ENCODE data around the gene EPHX1.
A peak's percentile ranks its signal among the peaks of the same experiment; 100 is the strongest.

The EPHX1 gene

DNA sequence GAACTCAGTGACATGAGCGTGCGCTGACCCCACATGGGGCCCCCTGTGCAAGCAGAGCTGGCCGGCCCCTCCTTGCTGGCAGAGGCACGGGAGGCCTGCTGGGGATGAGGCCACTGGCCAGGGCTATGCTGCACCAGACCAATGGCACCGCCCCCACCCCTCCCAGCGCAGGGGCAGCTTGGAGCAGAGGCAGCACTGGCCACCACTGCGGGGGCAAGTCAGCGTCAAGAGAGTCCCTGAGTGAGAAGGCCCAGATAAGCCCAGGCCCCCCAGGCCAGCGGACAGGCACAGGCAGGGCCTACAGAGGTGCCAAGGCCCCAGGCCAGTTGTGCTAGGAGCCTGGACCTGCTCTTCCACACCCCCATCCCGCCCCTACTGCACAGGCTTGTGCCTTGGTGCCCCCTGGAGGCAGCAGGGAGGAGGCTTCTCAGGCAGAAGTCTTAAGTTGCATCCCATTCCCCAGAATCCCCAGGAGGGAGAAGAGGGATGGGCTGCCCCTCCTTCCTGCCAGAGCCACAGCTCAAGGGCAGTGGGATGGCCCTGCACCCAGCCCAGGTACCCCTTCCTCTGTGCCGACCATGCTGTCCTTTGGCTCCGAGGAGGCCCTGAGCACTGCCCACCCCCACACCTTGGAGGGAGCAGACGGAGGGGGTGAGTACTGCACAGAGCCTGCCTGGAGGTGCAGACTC is 35.8 kb downstream of the EPHX1 start:
- no peaks in the 10 kb centered on the region for H3K9me3 ChIP-seq (ENCODE audit: control insufficient read depth in 1 of 2, low read length in 2 of 2)
- no peak overlapping the region for H3K27ac ChIP-seq (ENCODE audit: low read length)
- H3K4me1 ChIP-seq (ENCODE audit: control insufficient read depth in 1 of 2, insufficient read depth in 2 of 2, low read length in 2 of 2): peaks cover 6 to 11% of the 10 kb centered on the region in 2 donors
- peaks cover 59% of the 10 kb centered on the region in 2 donors for H3K36me3 ChIP-seq (ENCODE audit: control insufficient read depth in 1 of 2, insufficient read depth in 2 of 2, low read length in 2 of 2)
- no peak overlapping the region for H3K4me3 ChIP-seq (ENCODE audit: low read depth in 1 of 2, low read length in 2 of 2)
- H3K27me3 ChIP-seq (ENCODE audit: low read depth, low read length): no peaks in the 10 kb centered on the region

DNA sequence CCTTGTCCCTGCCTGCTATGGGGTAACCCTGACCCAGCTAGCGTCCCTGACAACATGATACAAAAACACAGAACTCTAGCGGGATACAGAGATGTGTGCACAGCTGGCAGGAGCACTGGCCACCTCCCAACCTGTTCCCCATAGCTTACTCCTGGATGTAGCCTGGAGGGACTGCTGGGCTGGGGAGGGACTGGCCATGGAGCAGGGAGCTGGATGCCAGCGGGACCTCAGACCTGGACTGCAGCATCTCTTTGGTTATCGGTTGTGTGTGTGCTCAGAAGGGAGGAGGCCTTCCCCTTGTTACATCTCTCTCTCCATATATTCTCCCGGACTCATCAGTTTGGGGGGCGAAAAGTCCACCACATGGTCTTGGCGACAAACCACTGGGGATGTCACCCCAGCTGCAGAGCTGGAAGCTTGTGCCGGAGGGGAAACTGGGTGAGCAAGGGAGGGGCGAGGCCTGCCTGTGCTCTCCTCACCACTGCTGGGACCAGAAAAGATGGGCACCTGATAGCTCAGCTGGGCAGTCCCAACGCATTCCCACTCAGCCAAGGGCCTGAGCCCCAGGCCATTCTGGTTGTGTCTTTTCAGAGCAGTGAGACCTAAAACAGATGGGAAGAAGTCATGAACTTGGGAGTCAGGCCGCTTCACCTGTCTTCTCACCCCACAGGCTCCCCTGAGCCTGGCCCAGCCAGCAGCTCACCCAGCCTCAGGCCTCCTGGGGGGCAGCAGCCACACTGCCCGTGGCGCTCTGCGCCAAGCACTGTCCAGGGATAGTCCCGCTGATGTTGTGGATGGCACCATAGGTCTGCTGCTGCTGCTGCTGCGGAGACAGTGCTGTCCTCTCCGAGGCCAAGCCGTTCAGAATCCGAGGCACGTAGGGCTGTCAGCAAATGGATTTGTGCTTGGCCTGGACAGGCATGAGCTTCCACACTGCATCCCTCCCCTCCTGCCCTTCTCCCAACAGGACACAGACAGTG is 36.7 kb downstream of the EPHX1 start:
- peaks cover 6 to 11% of the 10 kb centered on the region in 2 donors for H3K4me1 ChIP-seq (ENCODE audit: control insufficient read depth in 1 of 2, insufficient read depth in 2 of 2, low read length in 2 of 2)
- no peaks in the 10 kb centered on the region for H3K9me3 ChIP-seq (ENCODE audit: control insufficient read depth in 1 of 2, low read length in 2 of 2)
- H3K36me3 ChIP-seq (ENCODE audit: control insufficient read depth in 1 of 2, insufficient read depth in 2 of 2, low read length in 2 of 2): peaks cover 56 to 58% of the 10 kb centered on the region in 2 donors
- no peaks in the 10 kb centered on the region for H3K27me3 ChIP-seq (ENCODE audit: low read depth, low read length)
- H3K27ac ChIP-seq (ENCODE audit: low read length): no peak overlapping the region
- no peak overlapping the region for H3K4me3 ChIP-seq (ENCODE audit: low read depth in 1 of 2, low read length in 2 of 2)

DNA sequence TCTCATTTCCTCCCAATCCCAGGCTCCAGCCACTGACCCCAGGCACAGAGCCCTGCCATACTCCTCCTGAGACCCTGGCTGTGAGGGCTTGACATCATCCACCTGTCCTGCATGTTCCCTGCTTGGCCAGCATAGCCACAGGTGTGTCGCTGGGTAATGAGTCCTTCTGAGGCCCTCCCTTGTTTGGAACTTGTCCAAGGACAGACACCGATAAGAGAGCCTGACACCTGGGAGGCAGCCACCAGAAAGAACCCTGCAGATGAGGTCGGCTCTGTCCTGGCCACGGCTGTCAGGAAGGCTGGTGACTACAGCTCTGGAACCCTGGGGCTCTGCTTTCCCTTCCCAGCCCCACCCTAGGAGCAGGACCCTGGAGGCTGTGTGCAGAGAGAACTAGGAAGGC is 37.7 kb downstream of the EPHX1 start:
- Histone ChIP-seq H3K4me1 (ENCODE audit: control insufficient read depth in 1 of 2, insufficient read depth in 2 of 2, low read length in 2 of 2) (peaks cover 6 to 11% of the 10 kb centered on the region in 2 donors), H3K36me3 (ENCODE audit: control insufficient read depth in 1 of 2, insufficient read depth in 2 of 2, low read length in 2 of 2) (peaks cover 54 to 63% of the 10 kb centered on the region in 2 donors), H3K27ac (ENCODE audit: low read length) (no peak overlapping the region), H3K9me3 (ENCODE audit: control insufficient read depth in 1 of 2, low read length in 2 of 2) (no peaks in the 10 kb centered on the region), H3K4me3 (ENCODE audit: low read depth in 1 of 2, low read length in 2 of 2) (no peak overlapping the region), H3K27me3 (ENCODE audit: low read depth, low read length) (no peaks in the 10 kb centered on the region)

DNA sequence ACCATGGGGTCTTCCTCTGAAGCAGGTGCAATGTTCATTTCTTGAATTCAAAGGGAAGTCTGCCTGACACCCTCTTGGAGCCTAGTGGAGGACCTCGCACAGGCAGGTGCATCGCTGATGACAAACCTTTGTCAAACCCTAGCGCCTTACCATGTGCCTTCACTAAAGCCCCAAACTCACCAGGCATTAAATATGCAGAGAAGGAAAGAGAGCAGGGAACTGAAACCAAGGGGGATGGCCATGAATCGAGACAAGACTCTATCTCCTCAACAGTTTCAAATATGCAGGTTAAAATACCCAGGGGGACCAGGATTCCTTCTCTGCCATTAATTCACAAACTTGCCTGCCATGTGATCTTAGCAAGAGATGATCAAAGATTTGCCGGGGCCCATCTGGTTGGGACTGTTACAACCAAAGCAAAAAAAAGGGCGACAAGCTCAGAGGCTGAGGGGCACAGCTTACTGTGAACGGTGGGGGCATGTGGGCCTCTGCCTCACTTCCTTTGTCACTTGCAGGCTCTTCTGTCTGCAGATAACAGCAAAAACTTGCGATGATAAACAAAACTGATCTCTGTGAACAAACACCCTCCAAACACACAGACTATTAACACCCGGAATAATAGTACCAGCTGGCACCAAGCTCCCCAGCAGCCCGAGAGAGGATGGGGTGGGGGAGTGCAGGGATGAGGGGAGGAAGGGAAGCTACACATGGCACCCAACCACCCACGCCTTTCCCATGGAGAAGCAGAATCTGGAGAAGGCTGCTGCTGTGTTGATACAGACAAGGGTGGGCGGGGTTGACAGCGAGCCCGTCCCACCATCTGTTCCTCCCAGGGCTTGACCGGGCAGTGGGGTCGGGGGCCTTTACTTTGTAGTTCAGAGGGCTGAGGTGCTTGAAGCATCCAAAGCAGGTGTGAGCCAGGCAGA is 38.4 kb downstream of the EPHX1 start:
- H3K27me3 ChIP-seq (ENCODE audit: low read depth, low read length): no peaks in the 10 kb centered on the region
- no peak overlapping the region for H3K4me3 ChIP-seq (ENCODE audit: low read depth in 1 of 2, low read length in 2 of 2)
- H3K36me3 ChIP-seq (ENCODE audit: control insufficient read depth in 1 of 2, insufficient read depth in 2 of 2, low read length in 2 of 2): peaks cover 57 to 63% of the 10 kb centered on the region in 2 donors
- H3K27ac ChIP-seq (ENCODE audit: low read length): no peak overlapping the region
- no peaks in the 10 kb centered on the region for H3K9me3 ChIP-seq (ENCODE audit: control insufficient read depth in 1 of 2, low read length in 2 of 2)
- peaks cover 6 to 11% of the 10 kb centered on the region in 2 donors for H3K4me1 ChIP-seq (ENCODE audit: control insufficient read depth in 1 of 2, insufficient read depth in 2 of 2, low read length in 2 of 2)

DNA sequence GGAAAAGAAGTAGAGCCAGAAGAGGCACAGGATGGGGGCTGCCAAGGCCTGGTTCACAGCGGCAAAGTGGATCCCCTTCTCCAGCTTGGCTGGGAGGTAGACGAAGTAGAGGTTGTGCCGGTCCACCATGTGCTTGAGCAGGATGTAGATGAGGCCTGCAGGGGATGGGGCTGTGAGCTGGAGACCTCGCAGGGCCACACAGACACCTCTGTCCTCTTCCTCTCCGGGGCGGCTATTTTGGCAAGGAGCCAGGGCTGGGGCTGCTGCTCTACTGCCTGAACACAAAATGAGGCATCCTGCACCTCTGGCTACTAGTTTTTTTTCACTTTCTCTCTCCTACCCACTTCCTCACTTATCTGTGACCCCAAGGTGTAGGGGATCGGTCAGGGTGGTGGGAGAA is 40.0 kb downstream of the EPHX1 start:
- H3K9me3 ChIP-seq (ENCODE audit: control insufficient read depth in 1 of 2, low read length in 2 of 2): no peaks in the 10 kb centered on the region
- no peaks in the 10 kb centered on the region for H3K27me3 ChIP-seq (ENCODE audit: low read depth, low read length)
- H3K4me3 ChIP-seq (ENCODE audit: low read depth in 1 of 2, low read length in 2 of 2): no peak overlapping the region
- H3K27ac ChIP-seq (ENCODE audit: low read length): no peak overlapping the region
- H3K36me3 ChIP-seq (ENCODE audit: control insufficient read depth in 1 of 2, insufficient read depth in 2 of 2, low read length in 2 of 2): peaks cover 55 to 63% of the 10 kb centered on the region in 2 donors
- peaks cover 6 to 11% of the 10 kb centered on the region in 2 donors for H3K4me1 ChIP-seq (ENCODE audit: control insufficient read depth in 1 of 2, insufficient read depth in 2 of 2, low read length in 2 of 2)

DNA sequence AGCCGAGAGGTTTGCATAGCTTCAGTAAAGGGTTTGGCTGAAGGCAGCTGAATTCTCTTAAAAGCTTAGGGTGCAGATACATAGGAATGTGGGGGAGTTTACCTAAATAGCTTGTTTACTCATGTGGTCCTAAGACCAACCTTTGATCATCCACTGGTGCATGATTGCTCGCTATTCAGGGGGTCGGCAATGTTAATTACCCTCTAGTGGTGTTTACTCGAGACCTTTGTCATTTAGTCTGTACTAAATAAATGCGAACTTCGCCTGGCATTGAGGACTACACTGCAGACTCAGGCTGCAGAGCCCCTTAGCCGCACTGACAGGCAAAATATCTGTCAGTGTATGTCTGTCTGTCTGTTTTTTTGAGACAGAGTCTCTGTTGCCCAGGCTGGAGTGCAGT is 40.4 kb downstream of the EPHX1 start:
- no peaks in the 10 kb centered on the region for H3K27me3 ChIP-seq (ENCODE audit: low read depth, low read length)
- peaks cover 6 to 7% of the 10 kb centered on the region in 2 donors for H3K4me1 ChIP-seq (ENCODE audit: control insufficient read depth in 1 of 2, insufficient read depth in 2 of 2, low read length in 2 of 2)
- no peaks in the 10 kb centered on the region for H3K9me3 ChIP-seq (ENCODE audit: control insufficient read depth in 1 of 2, low read length in 2 of 2)
- H3K36me3 ChIP-seq (ENCODE audit: control insufficient read depth in 1 of 2, insufficient read depth in 2 of 2, low read length in 2 of 2): peaks cover 59 to 67% of the 10 kb centered on the region in 2 donors
- no peak overlapping the region for H3K27ac ChIP-seq (ENCODE audit: low read length)
- no peak overlapping the region for H3K4me3 ChIP-seq (ENCODE audit: low read depth in 1 of 2, low read length in 2 of 2)

- H3K4me1 ChIP-seq (ENCODE audit: control insufficient read depth in 1 of 2, insufficient read depth in 2 of 2, low read length in 2 of 2): peaks cover 0 to 6% of the 10 kb centered on the region in 2 donors
- H3K36me3 ChIP-seq (ENCODE audit: control insufficient read depth in 1 of 2, insufficient read depth in 2 of 2, low read length in 2 of 2): peaks cover 56 to 62% of the 10 kb centered on the region in 2 donors
- H3K9me3 ChIP-seq (ENCODE audit: control insufficient read depth in 1 of 2, low read length in 2 of 2): no peaks in the 10 kb centered on the region
- no peak overlapping the region for H3K27ac ChIP-seq (ENCODE audit: low read length)
- H3K4me3 ChIP-seq (ENCODE audit: low read depth in 1 of 2, low read length in 2 of 2): no peak overlapping the region
- no peaks in the 10 kb centered on the region for H3K27me3 ChIP-seq (ENCODE audit: low read depth, low read length)
These were observed 41.9 kb downstream of the EPHX1 start for GRCh38 chr1:225851805-225852204.

- Histone ChIP-seq H3K36me3 (ENCODE audit: control insufficient read depth in 1 of 2, insufficient read depth in 2 of 2, low read length in 2 of 2) (peaks cover 52 to 59% of the 10 kb centered on the region in 2 donors), H3K4me1 (ENCODE audit: control insufficient read depth in 1 of 2, insufficient read depth in 2 of 2, low read length in 2 of 2) (peaks cover 0 to 6% of the 10 kb centered on the region in 2 donors), H3K9me3 (ENCODE audit: control insufficient read depth in 1 of 2, low read length in 2 of 2) (no peaks in the 10 kb centered on the region), H3K27me3 (ENCODE audit: low read depth, low read length) (no peaks in the 10 kb centered on the region), H3K4me3 (ENCODE audit: low read depth in 1 of 2, low read length in 2 of 2) (no peak overlapping the region), H3K27ac (ENCODE audit: low read length) (no peak overlapping the region)
These were observed 42.6 kb downstream of the EPHX1 start for GRCh38 chr1:225852413-225853124.

DNA sequence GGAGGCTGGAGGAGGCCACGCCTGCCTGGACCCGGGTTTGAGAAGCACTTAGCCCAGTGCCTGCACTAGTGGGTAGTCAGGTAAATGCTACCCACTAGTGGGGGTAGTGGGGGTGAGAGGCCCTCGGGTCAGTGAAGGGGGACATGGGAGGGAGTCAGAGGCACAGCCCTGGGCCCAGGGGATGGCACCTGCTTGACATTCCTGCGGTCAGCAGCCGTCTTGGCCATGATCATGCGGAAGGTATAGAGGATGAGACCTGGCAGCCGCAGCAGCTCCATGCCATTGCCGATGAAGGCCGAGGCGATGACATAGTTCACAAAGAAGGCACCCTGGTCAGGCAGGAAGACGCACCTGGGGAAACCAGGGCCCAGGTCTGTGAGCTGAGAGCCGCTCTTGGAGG is 43.5 kb downstream of the EPHX1 start:
- Histone ChIP-seq H3K27me3 (ENCODE audit: low read depth, low read length) (no peaks in the 10 kb centered on the region), H3K9me3 (ENCODE audit: control insufficient read depth in 1 of 2, low read length in 2 of 2) (no peaks in the 10 kb centered on the region), H3K4me3 (ENCODE audit: low read depth in 1 of 2, low read length in 2 of 2) (no peak overlapping the region), H3K27ac (ENCODE audit: low read length) (no peak overlapping the region), H3K4me1 (ENCODE audit: control insufficient read depth in 1 of 2, insufficient read depth in 2 of 2, low read length in 2 of 2) (peaks cover 0 to under 1% of the 10 kb centered on the region in 2 donors), H3K36me3 (ENCODE audit: control insufficient read depth in 1 of 2, insufficient read depth in 2 of 2, low read length in 2 of 2) (peaks cover 44 to 54% of the 10 kb centered on the region in 2 donors)

DNA sequence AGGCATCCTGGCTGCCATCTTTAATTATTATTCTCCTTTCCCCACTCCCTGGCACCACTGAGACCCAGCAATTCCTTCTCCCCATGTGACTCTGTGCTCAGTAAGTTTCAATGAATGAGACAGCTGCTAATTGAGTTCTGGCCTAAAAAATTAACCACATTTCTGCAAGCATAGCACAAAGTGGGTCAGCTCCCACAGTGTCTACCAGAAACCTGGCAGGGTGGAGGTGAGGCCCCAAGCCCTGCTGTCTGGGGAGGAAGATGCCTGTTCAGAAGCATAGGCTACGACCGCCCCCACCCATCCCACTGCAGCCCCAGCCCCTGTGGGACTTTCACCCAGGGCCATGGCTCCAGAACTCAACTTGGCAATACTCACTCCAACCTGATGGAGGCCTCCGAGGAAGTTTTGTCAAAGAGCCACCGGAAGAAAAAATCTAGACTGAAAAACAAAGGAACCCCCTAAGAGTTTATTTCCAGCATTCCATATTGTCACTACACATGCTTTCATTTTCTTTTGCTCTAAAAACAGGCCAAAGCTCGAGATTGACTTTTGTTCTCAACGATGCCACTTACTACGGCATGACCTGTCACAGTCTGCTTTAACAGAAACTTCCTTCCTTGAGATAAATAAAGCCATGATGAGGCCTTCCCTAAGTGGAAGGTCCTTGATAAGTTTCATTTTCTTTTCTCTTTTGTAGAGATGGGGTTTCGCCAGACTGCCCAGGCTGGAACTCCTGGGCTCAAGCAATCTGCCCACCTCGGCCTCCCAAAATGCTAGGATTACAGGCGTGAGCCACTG is 45.8 kb downstream of the EPHX1 start:
- Histone ChIP-seq H3K27ac (ENCODE audit: low read length) (peak overlapping the region; percentile 6), H3K27me3 (ENCODE audit: low read depth, low read length) (no peaks in the 10 kb centered on the region), H3K36me3 (ENCODE audit: control insufficient read depth in 1 of 2, insufficient read depth in 2 of 2, low read length in 2 of 2) (peaks cover 39 to 70% of the 10 kb centered on the region in 2 donors)

More for the DNA sequence above, 45.8 kb downstream of the EPHX1 start:
- Histone ChIP-seq H3K9me3 (ENCODE audit: control insufficient read depth in 1 of 2, low read length in 2 of 2) (no peaks in the 10 kb centered on the region), H3K4me3 (ENCODE audit: low read depth in 1 of 2, low read length in 2 of 2) (no peak overlapping the region), H3K4me1 (ENCODE audit: control insufficient read depth in 1 of 2, insufficient read depth in 2 of 2, low read length in 2 of 2) (no peaks in the 10 kb centered on the region)

All from muscle layer of duodenum (tissue), 2 donors.